CMK (cell line): ENCODE results near the gene NCAN.
"Not testable (repeated sequence)": the region's sequence is repeated elsewhere in the genome, so short reads cannot be mapped to it uniquely, and the experiment has no call there.

Experiments
- DNase-seq: peaks from one replicate; pipeline ENCODE4 v3.0.0-alpha.2; 2010; ENCODE audit warnings: low read depth

The NCAN gene

DNA sequence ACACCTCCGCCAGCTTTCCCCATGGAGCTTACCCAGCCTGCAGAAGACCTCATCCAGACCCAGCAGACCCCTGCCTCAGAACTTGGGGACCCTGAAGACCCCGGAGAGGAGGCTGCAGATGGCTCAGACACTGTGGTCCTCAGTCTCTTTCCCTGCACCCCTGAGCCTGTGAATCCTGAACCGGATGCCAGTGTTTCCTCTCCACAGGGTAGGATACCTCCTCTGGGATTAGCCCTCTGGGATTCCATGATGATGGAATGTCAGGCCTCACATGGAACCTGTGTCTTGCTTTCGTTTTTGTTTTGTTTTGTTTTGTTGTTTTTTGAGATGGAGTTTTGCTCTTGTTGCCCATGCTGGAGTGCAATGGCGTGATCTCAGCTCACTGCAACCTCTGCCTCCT lies 17.8 kb upstream of the NCAN start:
- no peak for DNase-seq

DNA sequence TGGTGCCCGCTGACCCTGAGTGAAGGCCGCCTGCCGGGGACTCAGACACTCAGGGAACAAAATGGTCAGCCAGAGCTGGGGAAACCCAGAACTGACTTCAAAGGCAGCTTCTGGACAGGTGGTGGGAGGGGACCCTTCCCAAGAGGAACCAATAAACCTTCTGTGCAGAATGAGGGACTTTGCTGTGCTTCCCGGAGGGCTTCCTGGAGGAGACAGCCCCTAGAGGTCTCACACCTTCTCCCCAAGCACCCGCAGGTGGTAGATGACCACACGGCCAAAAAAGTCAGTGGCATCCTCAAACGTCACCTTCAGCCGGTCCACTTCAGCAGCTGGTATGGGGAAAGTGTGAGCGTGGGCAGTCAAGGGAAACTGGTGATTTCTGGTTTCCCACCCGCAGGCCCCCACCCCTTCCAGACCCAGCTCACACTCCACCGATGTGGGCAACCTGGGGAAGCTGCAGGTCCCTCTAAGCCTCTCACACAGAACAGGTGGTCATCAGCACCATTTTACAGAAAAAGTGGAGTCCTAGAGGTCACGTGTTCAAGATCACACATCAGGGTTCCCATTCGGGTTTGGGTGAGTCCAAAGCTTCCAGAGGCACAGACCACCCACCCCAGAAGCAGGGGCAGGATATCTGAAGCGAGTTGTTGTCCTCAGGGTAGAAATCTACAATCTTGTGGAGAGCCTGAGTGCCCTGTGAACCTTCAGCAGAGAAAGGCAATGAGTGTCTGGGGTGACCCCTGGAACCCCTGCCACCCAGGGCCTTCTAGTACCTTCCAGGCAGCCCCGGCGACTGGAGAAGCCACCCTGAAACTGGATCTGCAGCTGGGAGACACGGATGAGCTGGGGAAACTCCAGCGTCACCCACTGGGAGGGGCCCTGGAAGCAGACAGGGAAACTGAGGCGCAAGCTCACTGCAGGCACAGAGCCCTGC lies 9.8 kb upstream of the NCAN start:
- no peak for DNase-seq

DNA sequence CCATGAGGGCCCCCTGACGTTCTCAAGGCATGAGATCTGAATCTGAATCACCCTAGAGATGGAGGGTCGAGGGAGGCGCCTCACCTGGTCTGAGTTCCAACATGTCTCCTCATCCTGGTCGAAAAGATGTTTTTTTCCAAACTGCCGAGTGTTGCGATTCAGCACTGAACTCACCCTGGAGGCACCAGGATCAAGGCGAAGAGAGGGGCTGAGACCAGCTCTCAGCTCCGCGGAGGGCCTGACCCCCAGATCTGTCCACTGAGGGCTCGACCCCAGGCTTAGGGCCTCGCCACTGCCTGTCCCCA lies 9.1 kb upstream of the NCAN start:
- no peak for DNase-seq

DNA sequence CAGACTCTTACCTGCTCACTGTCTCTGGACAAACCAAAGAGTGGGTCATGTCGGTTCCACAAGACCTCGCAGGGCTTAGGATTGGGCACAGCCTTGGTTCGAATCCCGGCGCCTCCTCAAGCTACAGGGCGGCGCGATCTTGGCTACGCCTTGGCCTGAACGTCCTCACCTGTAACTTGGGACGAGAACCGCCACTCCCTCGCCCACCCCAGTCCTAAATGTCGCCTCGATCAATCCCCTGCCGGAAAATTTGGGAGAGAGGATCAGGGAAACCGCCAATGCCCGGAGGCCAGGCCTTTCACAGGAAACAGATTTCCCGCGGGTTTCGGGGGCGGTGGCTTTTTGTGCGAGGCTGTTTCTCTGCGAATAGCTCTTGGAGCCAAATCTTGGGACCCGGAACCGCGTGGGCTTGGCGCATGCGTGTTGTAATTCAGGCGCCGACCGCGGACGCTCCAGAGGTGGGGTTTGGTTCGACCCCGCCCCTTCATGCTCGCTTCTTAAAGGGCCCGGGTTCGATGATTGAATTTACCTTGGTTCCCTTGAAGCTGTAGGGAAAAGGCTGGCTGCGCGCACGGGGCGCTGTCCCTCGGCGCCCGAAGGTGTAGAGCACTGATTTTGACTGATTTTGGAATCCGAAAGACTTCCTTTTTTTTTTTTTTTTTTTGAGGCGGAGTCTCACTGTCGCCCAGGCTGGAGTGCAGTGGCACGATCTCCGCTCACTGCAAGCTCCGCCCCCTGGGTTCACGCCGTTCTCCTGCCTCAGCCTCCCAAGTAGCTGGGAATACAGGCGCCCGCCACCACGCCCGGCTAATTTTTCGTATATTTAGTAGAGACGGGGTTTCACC lies 8.5 kb upstream of the NCAN start, which contains the start of gene NR2C2AP:
TSS of gene NR2C2AP (minus strand) at position 403 of the 845 bp plus-strand sequence. CDS start at position 49, 354 bp downstream.
- peak; percentile 67 for DNase-seq

DNA sequence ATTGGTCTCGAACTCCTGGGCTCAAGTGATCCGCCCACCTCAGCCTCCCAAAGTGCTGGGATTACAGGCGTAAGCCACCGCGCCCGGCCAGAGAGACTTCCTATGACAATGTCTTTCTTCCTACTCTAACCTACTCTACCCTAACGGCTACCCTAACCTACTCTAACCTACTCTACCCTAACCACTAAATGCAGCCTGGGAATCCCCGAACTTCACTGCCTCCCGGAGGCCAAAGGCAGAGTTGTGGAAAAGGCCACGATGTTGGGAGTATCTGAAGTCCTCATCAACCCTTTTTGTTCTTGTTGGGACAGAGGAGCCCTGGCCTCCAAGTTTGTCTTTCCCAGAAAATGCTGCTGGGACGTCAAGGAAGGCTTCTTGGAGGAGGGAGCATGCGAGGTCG lies 7.6 kb upstream of the NCAN start:
- DNase-seq: no peak

DNA sequence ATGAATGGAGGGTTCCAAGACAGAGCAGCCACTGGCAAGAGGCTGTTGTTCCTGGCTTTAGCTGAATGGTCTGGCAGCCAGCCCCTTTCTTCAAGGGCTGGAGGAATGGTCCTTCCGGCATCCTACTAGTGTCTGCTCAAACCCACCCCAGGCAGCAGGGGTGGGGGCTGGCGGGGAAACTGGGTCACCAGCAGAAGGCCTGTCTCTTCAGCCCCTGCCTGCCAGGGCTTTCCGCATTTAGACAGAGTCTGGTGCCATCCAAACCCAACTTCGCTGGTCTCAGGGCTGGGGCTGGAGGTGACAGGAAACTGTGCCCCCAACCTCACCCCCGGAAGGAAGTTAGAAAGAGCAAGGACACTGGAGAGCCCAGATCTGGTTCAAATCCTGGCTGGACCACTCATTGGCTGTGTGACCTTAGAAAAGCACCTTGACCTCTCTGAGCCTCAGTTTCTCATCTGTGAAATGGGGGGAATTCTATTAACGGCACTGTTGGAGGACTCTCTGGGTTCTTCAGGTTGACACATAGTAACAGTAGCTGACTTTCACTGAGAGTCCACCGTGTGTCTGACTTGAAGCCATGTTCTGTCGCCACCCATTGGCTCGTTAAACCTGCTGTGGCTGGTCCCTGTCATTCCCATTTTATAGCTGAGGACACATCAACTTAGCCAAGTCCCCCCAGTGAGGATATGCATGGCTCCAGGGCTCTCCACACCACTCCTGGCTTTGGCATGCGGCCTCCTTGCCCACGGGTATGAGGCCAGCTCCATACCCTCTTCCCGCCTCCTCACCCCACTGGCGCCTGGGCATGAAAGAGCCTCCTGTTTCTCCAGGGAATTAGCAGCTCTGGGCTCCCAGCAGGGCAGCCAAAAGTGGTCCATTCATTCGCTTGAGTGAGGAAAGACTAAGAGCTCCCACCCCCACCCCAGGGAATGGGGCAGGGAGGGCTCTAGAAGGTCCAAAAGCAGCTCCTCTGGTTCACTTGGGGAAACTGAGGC lies 6.0 kb upstream of the NCAN start:
- DNase-seq: no peak

DNA sequence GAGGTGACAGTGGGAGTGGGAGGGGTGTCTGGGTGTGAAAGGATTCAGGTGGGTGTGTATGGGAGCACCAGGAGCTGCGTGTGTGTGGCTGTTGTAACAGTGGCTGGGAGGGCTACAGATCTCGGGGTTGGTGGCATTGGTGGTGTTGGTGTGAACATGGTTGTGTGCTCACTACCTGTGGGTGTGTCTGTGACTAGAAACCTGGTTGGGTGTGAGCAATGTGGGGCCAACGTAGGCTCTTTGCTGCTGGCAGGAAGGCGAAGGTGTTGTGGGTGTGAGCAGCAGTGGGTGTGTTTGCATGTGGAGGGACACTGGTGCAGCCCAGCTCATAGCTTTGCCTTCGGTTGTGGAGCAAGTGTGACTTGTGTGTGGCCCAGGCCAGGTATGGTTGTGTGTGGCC lies 4.8 kb upstream of the NCAN start:
- no peak for DNase-seq

DNA sequence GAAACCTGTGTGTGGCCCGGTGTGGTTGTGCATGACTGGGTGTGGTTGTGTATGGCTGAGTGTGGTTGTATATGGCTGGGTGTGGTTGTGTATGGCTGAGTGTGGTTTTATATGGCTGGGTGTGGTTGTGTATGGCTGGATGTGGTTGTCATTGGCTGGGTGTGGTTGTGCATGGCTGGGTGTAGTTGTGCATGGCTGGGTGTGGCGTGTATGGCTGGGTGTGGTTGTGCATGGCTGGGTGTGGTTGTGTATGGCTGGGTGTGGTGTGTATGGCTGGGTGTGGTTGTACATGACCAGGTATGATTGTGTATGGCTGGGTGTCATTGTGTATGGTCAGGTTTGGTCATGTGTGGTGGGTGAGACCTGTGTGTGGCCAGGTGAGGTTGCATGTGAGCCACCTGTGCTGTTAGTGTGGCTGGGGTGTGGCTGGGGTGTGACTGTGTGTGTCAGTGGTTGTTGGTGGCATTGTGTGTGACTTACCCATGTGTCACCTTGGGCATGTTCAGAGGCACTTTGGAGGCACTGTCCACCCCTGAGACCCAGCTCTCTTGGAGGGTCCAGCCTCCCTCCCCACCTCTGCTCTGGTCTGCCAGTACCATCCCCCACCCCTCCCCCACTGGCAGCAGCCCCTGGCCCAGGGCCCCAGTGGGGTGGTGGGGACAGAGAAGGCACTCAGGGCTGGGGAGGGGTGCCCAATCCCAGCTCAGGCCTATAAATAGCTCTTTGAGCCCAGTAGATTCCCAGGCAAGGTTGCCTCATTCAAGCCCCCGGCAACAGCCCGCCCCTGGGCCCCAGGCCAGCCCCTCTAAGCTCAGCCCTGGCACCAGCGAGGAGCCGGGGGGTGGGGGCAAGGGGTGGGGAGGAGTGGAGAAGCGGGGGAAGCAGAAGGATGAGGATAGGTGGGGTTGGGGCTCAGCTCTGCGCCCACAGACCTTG lies 3.9 kb upstream of the NCAN start:
- DNase-seq: no peak

DNA sequence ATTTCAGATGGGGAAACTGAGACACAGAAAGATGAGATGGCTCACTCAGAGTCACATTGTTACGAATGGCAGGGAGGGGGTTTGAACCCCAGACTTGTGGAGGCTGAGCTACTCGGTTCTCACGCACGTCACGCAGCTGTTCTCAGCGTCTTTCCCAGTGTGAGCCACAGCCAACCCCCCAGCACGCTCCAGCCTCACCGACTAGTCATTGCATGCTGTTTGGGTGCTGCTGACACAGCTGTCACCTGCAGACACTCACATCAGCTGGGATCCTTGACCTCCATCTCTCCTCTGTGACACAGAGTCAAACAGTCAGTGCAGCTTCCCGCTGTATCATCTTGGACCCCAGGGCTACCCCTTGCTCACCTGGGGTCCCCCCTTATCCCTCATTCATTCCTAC lies 2.4 kb upstream of the NCAN start:
- no peak for DNase-seq

DNA sequence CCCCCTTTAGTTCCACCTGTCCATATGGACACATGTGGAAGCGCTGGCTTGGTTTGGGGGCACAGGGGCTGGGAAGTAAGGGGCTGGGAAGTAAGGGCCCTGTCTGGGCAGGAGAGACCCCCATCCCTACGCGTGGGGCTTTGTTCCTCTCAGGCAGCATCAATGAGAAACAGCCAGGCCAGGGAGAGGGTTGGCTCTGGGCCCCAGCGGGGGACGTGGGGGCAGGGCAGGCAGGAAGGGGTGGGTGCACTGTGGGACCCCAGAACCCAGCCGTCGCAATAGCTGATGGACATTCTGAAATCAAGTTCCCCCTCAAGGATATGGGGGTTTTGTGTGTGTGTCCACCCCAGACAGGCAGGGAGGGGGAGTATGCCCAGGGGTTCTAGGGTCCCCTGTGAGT lies 1.2 kb downstream of the NCAN start:
- no peak for DNase-seq

DNA sequence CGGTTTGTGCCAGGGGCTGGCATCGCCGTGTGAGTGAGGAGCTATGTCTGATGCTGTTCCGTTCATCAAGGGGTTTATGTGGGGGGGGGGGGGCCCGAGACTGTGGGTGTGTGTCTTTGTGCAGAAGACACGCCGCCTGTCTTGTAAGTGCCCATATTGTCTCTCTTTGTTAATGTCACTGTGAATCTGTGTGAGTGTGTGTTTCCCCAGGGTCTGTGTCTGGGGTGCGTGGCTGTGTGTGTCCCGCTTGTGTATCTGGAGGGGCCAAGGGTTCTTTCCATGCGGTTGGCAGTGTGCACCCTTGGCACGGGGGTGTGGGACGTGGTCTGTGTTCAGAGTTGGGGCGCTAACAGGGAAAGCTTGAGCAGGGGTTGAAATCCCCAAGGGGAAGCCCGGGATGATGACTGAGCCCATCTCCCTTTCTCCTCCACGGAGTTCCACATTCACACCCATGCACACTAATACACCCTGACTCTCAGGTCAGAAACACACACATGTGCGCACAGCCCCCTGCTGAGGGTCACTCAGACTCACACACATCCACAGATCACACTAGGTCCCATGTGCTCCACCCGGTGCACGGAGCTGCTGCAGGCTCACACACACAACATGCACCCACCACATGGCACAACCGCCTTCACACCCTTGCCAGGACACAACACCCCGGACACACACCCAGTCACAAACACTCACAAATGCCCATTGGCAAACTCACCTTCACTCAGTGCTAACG lies 1.8 kb downstream of the NCAN start:
- no peak for DNase-seq

DNA sequence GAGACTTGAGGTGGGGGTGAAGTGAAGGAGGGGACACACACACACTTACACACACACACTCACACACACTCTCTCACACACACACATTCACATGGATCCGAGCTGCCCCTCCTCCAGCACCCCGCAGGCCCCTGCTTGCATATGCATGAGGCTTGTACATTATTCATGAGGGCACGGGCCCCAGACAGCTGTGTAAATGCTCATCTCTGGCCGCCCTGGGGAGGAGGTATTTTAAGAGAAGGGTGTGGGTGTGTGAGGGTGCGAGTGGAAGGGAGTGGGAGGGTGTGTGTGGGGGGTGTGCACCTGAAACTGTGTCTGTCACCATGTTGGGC lies 2.4 kb downstream of the NCAN start:
- DNase-seq: no peak

DNA sequence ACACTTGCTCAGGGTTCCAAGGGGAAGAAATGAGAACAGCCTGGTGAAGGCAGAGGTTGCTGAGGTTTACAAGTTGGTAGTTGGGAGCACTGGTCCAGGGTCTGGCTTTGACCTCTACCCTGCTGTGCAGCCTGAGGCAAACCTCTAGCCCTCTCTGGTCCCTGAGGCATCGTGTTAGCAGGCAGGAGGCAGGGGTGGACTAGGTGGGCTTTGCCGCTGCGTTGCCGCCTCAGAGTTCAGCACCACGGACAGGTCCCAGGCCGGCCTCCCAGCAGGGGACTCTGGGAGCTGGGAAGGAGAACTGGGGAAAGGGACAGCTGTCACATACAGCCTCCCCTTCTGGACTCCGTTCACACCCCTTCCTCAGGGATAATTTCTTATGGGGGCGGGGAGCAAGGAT lies 3.1 kb downstream of the NCAN start:
- DNase-seq: no peak

DNA sequence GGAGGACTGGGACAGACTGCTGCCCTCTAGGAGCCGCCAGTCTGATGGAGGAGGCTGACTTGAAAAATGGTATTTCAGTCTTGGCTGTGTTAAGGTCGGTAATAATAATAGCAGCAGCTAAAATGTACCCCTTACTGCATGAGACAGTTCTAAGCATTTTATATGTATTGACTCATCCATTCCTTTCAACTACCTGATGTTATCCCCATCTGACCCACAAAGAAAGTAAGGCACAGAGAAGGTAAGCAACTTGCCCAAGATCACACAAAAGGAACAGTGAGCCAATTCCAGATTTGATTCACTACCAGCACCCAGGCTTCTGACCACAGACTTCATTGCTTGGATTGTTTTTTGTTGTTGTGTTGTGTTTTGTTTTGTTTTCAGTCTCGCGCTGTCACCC lies 4.0 kb downstream of the NCAN start:
- DNase-seq: no peak

DNA sequence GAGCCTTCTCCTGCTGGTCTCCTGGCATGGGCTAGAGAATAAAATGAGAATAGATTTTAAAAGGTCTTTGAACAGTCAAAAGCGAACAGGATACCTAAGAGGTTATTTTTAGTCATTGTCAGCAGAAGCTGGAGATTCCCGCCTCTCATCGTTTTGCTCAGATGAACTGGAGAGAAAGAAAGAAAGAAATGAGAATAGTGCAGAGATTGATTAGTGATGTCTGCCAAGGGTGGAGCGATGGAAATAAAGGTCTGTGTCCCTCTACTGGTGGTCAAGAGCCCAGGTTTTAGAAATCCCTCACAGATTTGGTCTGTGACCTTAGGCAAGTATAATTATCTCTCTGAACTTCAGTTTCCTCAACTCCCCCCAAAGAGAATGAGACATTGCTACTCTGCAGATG lies 5.3 kb downstream of the NCAN start:
- no peak for DNase-seq

DNA sequence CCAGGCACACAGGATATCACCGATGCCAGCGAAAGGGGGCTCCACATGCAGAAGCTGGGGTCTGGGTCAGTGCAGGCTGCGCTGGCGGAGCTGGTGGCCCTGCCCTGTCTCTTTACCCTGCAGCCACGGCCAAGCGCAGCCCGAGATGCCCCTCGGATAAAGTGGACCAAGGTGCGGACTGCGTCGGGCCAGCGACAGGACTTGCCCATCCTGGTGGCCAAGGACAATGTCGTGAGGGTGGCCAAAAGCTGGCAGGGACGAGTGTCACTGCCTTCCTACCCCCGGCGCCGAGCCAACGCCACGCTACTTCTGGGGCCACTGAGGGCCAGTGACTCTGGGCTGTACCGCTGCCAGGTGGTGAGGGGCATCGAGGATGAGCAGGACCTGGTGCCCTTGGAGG lies 7.2 kb downstream of the NCAN start:
- no peak for DNase-seq

DNA sequence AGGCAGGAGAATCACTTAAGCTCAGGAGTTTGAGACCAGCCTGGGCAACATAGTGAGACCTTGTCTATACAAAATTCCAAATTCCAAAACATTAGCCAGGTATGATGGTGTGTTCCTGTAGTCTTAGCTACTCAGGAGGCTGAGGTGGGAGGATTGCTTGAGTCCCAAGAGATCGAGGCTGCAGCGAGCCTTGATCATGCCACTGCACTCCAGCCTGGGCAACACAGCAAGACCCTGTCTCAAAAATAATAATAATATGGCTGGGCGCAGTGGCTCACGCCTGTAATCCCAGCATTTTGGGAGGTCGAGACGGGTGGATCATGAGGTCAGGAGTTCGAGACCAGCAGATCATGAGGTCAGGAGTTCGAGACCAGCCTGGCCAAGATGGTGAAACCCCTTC lies 9.2 kb downstream of the NCAN start:
- not testable (repeated sequence) for DNase-seq

DNA sequence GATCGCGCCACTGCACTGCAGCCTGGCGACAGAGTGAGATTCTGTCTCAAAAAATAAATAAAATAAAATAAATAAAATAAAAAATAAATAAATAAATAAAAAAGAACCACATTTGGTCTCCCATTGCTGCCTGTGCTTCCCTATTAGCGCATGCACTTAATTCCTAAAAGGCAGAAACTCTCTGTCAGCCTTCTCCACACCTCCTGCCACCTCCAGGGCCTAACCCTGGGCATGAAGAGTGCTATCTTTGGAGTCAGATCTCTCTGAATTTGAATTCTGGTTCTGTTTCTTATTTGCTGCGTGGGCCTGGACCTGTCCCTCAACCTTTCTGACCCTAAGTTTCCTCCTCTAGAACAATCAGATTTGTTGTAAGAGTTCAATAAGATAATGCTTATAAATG lies 11.3 kb downstream of the NCAN start:
- no peak for DNase-seq

DNA sequence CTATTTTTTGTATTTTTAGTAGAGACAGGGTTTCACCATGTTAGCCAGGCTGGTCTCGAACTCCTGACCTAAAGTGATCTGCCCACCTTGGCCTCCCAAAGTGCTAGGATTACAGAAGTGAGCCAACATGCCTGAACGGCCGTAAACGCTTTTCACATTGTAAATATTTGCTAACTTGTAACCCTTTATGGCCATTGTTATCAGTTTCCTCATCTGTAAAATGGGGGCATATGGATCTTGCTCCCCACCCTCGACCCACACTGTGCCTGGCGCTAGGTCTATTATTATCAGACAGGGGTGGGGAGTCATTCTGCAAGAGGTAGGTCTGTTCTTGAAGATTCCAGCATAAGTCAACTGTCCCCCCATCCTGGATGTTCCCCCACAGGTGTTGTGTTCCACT lies 11.9 kb downstream of the NCAN start:
- no peak for DNase-seq

DNA sequence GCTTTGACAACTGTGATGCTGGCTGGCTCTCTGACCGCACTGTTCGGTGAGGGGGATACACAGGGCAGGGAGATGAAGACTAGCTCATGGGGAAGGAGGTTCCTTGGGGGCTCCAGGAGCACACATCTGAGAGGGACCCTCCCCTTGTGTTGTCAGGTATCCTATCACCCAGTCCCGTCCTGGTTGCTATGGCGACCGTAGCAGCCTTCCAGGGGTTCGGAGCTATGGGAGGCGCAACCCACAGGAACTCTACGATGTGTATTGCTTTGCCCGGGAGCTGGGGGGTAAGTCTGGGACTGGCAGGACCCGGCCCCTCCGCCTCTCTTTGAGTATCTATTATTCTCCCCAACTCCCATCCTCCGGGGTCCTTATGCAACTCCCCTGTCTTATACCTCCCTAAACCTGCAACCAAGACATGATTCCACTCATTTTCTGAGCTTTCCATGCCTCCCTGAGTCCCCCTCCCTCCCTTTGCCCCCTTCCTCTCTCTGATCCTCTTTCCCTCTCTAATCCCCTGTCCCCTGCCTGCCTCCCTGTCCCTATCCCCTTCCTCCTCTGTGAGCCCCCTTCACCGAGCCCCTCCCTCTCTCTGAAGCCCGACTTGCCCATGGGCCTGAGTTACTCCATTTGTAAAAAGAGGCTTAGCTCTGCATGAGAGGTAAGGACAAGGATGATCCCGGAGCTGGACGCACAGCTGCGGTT lies 12.5 kb downstream of the NCAN start:
- no peak for DNase-seq
